Measurements from ENCODE around the gene NDUFB3.

- no peak for TF ChIP-seq CTCF (IDR thresholded peaks at IDR 0.05 in 2 of 3, conservative IDR thresholded peaks at IDR 0.05 in 1 of 3; ENCODE audit: control insufficient read depth in 2 of 3, extremely low read depth in 1 of 3, insufficient read depth in 1 of 3, low read depth in 3 of 3, low read length in 3 of 3)
- TF ChIP-seq ESRRA (IDR thresholded peaks at IDR 0.05; ENCODE audit: low read length): no peak
- TF ChIP-seq CREB1 (IDR thresholded peaks at IDR 0.05; ENCODE audit: low read depth): no peak
- TF ChIP-seq MLLT1 (IDR thresholded peaks at IDR 0.05): no peak
- TF ChIP-seq MAX (IDR thresholded peaks at IDR 0.05; ENCODE audit: low read depth, low read length): no peak
- TF ChIP-seq SMAD1 (IDR thresholded peaks at IDR 0.05; ENCODE audit: low read depth, partially characterized antibody): no peak
- TF ChIP-seq TARDBP (IDR thresholded peaks at IDR 0.05; ENCODE audit: borderline replicate concordance): no peak
- TF ChIP-seq CEBPZ (IDR thresholded peaks at IDR 0.05; ENCODE audit: low read depth, low read length): no peak
- TF ChIP-seq NFYB (IDR thresholded peaks at IDR 0.05; ENCODE audit: insufficient read depth, low read depth, low read length): no peak
- no peak for TF ChIP-seq BHLHE40 (IDR thresholded peaks at IDR 0.05; ENCODE audit: borderline replicate concordance in 1 of 2, low read depth in 2 of 2, low read length in 1 of 2)
- no peak for TF ChIP-seq REST (IDR thresholded peaks at IDR 0.05; ENCODE audit: low read depth, low read length)
- TF ChIP-seq ZNF207 (IDR thresholded peaks at IDR 0.05; ENCODE audit: borderline replicate concordance): no peak
Measured at GRCh38 chr2:201109186-201109585, 37.4 kb downstream of the NDUFB3 start.
